C4-2B (cell line): ENCODE results near the gene SEMA5B.

Experiments
- ZFX ChIP-seq: fragments of 450-650 bp; IDR thresholded peaks from 2 replicates; pipeline ENCODE4 v1.6.1; 2017
- TF ChIP-seq, protein P1 (sequence below): fragments of 450-650 bp; conservative IDR thresholded peaks from 2 replicates; pipeline ENCODE4 v1.5.1; 2017; ENCODE audit warnings: mild to moderate bottlenecking

DNA sequence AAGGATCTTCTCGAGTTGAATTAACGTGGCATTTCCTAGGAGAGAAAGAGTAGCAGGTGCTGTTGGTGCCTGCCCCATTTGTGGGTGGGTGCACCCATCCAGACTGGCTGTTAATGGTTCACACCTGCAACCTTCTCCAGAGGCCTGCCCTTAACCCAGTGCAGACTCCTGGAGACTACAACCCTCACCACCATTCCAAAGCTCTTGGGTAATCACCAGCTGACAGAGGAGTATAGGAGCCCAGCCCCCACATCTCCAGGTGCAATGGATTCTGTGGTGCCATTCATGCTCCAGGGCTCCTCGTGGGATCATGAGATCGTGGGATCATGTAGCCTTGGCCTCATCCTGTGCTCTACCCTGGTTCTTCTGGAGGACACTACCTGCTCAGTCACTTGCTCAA is 60.2 kb downstream of the SEMA5B start:
- TF ChIP-seq, protein P1, sequence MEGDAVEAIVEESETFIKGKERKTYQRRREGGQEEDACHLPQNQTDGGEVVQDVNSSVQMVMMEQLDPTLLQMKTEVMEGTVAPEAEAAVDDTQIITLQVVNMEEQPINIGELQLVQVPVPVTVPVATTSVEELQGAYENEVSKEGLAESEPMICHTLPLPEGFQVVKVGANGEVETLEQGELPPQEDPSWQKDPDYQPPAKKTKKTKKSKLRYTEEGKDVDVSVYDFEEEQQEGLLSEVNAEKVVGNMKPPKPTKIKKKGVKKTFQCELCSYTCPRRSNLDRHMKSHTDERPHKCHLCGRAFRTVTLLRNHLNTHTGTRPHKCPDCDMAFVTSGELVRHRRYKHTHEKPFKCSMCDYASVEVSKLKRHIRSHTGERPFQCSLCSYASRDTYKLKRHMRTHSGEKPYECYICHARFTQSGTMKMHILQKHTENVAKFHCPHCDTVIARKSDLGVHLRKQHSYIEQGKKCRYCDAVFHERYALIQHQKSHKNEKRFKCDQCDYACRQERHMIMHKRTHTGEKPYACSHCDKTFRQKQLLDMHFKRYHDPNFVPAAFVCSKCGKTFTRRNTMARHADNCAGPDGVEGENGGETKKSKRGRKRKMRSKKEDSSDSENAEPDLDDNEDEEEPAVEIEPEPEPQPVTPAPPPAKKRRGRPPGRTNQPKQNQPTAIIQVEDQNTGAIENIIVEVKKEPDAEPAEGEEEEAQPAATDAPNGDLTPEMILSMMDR, result no peak
- no peak for TF ChIP-seq ZFX
